Activated CD8-positive, alpha-beta memory T cell treated with anti-CD3 and anti-CD28 coated beads, Interleukin-2, amount 50 U/mL, for 4 hours (primary cell): ENCODE data around the gene PTPN11.
"Not testable (repeated sequence)": the region's sequence is repeated elsewhere in the genome, so short reads cannot be mapped to it uniquely, and the experiment has no call there.

Source experiments
- DNase-seq: peaks from one replicate; pipeline ENCODE4 v3.0.0-alpha.2; 2020

The PTPN11 gene

DNA sequence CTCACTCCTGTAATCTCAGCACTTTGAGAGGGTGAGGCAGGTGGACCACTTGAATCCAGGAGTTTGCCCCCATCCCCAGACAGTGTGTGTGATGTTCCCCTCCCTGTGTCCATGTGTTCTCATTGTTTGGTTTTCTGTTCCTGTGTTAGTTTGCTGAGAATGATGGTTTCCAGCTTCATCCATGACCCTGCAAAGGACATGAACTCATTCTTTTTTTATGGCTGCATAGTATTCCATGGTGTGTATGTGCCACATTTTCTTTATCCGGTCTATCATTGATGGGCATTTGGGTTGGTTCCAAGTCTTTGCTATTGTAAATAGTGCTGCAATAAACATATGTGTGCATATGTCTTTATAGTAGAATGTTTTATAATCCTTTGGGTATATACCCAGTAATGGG is 38.4 kb downstream of the PTPN11 start:
- not testable (repeated sequence) for DNase-seq

DNA sequence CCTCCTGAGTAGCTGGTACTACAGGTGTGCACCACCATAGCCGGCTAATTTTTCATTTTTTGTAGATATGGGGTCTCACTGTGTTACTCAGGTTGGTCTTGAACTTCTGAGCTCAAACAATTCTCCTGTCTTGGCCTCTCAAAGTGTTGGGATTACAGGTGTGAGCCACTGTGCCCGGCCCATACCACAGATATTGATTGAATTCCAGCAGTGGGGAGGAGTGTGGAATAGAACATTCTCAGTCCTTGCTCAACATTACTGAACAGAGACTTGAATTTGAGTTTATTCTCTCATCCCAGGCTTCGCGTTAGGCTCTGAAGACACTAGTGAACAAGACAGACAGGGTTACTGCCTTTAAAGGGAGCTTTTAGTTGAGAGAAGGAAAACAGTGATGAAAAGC is 39.6 kb downstream of the PTPN11 start:
- DNase-seq, result no peak

DNA sequence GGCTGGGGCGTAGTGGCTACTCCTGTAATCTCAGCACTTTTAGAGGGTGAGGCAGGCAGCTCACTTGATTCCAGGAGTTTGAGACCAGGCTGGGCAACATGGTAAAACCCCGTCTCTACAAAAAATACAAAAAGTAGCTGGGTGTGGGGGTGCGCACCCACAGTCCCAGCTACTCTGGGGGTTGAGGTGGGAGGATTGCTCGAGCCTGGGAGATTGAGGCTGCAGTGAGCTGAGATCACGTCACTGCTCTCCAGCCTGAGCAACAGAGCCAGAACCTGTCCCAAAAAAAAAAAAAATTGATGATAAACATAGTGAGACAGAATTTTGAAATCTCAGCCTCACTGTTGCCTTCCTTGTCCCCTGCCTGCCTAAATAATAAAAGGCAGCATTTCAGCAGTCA is 40.0 kb downstream of the PTPN11 start:
- no peak for DNase-seq

- no peak for DNase-seq
These were observed 44.7 kb downstream of the PTPN11 start for GRCh38 chr12:112463478-112463877.

- DNase-seq, result no peak
These were observed 45.9 kb downstream of the PTPN11 start for GRCh38 chr12:112464605-112465004.

- DNase-seq, result no peak
These were observed 47.3 kb downstream of the PTPN11 start for GRCh38 chr12:112466011-112466422.

DNA sequence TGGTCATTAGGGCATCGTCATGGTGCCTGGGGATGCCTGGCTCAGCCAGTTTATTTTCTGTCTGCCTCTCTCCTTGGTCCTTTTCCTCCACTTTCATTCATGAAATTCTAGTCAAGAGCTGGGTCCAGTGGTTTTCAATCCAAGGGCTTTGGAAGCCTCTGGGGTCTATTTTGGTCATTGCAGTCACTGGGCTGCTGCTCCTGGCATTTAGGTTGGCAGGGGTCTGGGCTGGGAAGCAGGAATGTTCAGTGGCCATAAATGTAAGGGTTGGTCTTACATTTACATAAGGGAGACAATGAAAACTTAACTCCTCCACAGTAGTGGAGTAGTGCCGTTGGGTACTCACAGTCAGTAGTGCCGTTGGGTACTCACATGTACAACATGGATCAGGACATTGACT is 48.1 kb downstream of the PTPN11 start:
- no peak for DNase-seq

GRCh38 chr12:112468046-112468445 is 49.3 kb downstream of the PTPN11 start:
- DNase-seq, result no peak

DNA sequence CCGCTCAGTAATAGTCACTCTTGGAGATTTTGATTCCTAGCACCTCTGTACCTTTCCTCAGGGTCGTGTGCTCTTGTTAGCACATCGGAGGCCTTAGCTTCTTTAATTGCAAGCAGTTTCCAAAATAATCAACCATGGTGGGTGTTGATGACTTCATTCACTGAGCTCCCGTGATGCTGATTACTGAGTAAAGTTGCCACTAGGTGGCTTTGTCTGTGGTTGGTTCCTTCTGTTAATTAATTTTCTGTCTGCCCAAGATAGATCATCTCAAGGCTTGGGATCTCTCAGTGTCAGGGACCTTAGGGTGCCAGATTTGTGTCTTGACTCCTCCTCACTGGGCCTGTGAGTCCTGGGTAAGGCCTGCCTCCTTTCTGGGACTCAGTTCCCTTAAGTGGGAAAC is 54.3 kb downstream of the PTPN11 start:
- no peak for DNase-seq

- DNase-seq, result no peak
These were observed 60.7 kb downstream of the PTPN11 start for GRCh38 chr12:112479413-112479812.

DNA sequence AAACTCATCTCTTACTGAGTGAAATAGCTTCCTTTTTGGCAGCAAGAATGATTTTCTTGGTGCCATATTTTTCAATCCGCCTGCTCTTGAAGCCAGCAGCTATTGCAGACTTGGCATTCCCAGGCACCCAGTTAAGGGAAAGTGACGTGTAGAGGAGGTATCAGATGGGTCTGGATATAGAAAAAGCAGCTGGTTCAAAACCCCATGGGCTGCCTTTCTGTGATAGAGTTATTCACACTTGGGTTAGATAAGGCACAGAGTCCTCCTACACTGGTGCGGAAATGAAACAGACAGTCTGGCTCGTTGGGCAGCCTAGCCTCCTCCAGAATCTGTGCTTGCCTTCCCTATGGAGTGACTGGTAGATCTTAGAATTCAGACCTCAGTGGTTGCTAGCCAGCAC is 62.2 kb downstream of the PTPN11 start:
- DNase-seq, result no peak

DNA sequence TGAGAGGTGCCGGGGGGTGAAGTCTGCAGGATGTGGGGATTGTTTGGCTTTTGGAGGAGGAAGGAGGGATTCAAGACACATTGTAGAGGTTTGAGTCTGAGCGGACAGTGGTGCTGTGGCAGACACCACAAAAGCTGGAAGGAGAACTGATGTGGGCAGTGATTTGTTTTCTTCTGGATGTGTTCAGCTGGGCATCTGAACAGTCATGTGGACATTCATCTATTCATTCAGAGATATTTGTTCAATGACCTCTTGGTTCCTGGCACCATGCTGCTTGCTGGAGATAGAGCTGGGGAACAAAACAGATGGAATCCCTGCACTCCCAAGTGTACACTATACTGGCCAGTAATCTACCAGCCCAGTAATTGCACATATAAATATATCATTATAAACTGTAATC is 64.0 kb downstream of the PTPN11 start:
- no peak for DNase-seq

- DNase-seq, result no peak
These were observed 67.6 kb downstream of the PTPN11 start for GRCh38 chr12:112486361-112486760.

DNA sequence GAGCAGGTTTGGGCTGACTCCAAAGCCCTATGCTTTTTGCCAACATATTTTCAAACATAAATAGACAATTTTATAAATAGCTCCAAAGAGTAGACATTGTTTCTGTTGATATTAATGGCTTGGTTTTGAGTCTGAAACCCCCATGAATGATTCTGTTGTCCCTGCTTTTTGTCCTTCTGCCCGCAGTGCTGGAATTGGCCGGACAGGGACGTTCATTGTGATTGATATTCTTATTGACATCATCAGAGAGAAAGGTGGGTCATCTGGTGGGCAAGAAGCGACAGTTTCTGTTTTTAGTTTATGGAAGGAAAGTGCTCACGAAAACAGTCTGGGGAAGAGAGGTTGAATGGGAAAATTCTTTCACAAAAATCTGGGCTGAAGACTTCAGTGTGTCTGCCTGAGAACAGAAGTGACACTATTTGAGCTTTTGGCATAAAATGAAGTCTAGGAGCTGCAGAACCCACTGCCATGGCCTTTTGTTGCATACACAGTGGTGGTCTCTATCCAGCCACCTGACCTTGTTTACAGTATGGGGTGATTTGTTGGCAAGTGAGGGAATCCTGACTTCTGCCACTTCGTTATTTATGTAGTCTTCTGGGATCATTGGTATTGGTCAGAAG is 69.6 kb downstream of the PTPN11 start:
- no peak for DNase-seq

- DNase-seq, result no peak
These were observed 70.7 kb downstream of the PTPN11 start for GRCh38 chr12:112489456-112489855.

DNA sequence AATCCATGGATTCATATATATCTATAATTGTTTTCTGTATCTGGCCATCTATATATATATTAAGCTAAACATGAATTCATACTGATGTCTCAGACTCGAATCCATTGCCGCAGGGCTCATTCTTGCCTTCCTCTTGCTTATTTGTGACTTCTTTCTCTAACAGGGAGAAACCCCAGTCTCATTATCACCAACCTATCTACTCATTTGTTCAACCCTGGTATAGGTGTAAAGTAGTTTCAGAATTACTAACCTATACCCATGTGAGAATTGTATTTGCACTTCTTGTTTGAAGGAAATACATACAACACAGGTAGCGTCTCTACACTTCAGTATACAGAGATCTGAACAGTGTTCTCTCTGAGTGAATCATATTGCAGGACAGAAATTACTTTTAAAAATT is 77.7 kb downstream of the PTPN11 start:
- DNase-seq, result no peak

DNA sequence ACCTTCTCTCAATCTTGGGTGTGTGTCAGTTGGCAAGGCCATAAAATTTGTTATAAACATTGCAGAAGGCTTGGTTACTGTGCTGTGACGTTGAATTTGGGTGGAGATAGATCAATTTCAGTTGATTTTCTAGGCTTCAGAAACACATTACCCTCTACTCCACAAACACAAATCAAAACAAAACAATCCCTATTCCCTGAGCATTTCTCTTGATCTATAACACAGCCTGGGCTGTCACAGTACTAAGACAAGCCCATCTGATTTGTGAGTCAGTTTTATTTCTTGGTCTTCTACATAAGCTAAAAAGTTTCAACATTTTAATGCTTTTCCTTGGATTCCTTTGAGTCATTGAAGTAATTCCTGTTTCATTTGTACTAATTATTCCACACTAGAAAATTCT is 79.8 kb downstream of the PTPN11 start:
- DNase-seq, result no peak

- no peak for DNase-seq
These were observed 84.8 kb downstream of the PTPN11 start for GRCh38 chr12:112503512-112503911.

DNA sequence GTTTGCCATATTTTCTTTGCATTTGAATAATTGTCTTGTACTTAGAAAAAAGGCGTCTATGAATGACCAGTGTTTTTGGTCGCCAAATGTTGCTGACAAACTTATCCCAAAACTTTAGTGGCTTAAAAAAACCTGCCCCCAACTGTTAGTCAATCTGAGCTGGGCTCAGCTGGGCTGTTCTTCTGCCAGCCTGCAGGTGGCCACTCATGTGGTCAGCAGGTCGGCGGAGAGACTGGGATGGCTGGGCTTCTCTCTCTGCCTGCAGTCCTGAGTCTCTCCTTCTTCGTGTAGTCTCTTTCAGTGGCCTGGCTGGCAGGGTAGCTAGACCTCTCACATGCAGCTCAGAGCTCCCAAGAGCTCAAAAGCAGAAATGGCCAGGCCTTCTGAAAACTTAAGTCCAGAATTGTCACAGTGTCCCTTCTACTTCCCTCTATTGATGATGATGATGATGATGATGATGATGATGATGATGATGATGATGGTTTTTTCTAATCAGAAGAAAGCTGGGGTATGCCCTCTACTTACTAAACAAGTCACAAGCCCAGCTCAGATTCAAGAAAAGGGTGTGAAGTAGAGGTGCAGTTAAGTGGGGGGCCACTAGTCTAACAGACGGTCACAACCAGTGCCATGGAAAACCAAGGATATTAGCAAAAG is 87.9 kb downstream of the PTPN11 start:
- DNase-seq, result no peak

DNA sequence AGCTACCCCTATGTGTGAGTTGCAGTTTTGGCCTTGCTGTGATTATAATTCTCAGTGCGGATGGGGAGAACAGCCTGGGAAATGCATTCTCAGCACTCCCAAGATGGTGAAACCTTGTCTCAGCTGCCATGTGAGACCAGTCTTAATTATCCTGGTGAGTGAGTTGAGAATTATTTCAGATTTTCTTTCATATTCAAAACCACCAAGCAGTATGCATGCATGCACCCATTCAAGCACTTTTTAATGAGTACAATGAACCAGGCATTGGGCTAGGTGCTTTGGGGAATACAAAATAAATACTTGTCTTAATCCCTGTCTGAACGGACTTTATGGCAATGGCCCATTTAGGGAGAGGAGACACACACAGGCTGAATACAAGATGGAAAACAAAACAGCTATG is 94.7 kb downstream of the PTPN11 start:
- DNase-seq, result no peak

- no peak for DNase-seq
These were observed 95.7 kb downstream of the PTPN11 start for GRCh38 chr12:112514456-112514855.

- DNase-seq, result no peak
These were observed 96.3 kb downstream of the PTPN11 start for GRCh38 chr12:112514926-112515642.

DNA sequence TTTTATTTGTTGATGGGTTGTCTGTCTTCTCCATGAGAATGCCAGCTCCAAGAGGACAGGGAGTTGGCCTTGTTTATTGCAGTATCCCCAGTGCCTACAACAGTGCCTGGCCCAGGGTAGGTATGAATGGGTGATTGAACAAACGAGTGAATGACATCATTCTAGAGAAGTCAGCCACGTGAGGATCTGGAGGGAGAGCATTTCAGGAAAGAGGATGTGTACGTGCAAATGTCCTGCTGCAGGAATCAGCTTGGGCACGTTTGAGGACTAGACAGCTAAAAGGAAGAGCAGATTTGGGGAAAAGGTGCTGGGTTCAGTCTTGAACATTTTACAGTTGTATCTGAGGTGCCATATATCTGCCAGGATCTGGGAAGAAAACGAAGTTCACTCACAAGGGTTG is 97.1 kb downstream of the PTPN11 start:
- no peak for DNase-seq

DNA sequence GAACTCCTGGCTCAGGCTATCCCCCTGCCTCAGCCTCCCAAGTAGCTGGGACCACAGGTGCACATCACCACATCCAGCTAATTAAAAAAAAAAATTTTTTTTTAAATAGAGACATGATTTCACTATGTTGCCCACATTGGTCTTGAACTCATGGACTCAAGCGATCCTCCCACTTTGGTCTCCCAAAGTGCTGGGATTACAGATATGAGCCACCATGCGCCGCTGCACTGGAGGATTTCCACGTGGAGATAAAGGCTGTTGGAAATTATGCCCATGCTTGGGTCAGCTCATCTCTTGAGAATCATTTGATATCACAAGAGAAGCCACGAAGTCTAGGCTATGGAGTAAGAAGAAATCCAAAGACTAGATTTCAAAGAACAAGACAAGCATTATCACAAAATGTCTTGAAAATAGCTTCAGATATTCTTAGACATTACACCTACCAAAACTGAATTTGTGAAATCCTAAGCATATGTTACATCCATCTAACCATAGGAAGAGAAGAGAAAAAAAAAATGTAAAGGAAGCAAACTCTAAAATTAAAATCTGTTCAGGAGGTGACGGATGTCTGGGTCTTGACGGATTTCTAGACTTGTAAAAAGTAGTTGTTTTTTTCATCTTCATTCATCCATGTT is 99.1 kb downstream of the PTPN11 start:
- DNase-seq, result no peak
